Measurements from ENCODE around the gene MDM1. TPM values are rescaled to one million over a fixed set of nuclear protein-coding genes. Genes with fewer than 3 reads are reported as not detected.

The MDM1 gene
- total RNA-seq, 1 experiment from 2014 or later: 8.4 TPM

DNA sequence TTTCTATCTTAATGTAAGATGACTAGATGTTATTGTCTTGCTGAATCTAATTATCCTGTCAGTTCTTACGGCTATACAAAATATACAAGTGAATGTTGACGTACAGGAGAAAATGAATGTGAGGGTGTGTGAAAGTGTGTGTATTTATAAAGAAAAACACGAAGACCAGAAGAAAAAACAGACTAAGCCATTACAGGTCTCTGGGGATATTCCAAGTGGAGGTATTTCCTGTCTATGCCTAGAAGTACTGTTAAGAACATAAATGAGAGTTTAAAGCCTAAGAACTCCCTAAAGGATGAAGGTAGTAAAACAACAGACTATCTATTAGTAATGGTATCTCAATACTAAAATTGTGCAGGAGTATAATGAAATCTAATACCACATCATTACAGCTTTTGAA lies 7.6 kb downstream of the MDM1 start:
- DNase-seq (ENCODE audit: low spot score): no peak

DNA sequence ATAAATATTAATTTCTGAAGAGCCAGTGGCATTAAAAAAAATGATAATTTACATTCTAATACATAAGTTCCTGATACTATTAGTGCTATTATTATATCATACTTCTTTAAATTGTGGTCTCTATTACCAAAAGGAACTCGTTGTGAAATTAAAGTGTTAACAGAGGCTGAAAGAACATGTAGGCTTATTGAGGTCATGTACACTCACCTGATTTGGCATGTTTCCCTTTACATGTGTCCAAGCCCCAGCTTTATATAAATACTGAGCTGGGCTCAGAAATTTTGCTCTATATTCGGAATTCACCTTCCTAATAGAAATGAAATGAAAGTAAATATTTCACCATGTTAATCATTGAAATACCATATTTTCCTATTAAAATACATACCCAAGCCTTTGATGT lies 11.0 kb downstream of the MDM1 start:
- DNase-seq (ENCODE audit: low spot score): no peak

DNA sequence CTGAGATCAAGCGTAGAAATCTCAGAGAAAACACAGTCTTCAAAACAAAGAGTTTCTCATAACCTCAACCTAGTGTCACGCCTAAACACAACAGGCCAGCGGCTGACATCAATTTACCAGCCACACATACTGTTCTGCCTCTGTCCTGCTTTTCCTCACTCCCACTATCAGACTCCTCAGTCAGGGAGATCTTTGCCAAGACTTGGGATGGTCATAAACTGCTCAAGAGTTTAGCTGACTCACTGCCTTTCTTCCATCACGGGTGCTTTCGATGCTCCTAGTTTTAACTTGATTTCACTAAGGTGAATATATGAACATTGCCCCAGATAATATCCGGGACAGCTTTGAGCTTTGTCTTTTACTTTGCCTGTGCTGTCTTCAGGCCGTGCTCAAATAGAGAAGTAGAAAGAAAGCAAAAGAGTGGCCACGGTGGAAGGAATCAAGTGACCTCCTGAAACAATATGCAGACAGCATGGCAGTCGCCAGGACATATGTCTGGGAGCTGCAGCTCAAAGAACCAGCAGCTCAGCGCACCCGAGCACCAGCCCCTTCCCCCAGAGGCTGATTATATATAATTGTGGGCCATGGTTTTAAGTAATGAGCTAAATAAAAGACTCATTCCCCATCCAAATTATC lies 12.1 kb downstream of the MDM1 start:
- DNase-seq (ENCODE audit: low spot score): no peak

DNA sequence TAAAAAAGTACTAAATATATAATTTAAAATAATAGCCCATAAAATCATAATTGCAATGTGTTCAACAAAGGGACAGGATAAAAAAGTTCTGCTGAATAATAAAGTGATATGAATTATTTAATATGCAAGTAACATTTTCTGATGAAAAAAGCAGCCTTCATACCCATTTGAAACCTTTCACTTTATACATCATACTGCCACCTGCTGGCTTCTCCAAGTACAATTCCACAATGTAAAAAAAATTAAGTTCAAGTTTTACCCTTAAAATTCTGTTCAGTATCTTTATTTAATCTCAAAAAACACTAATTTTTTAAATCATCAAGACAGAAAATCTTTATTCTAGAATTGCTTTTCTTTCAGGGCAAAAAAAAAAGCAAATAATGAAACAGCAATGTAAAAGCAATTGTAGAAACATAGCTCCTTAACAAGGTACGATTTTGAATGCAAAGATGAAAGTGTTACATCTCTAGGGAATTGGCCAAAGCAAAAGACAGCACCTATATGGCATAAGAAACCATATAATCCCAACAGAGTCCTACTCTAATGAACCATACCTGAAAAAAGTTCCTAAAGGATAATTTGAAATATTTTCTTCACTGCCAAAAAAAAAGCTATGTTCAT lies 15.0 kb downstream of the MDM1 start:
- peak; percentile 27 for DNase-seq (ENCODE audit: low spot score)

DNA sequence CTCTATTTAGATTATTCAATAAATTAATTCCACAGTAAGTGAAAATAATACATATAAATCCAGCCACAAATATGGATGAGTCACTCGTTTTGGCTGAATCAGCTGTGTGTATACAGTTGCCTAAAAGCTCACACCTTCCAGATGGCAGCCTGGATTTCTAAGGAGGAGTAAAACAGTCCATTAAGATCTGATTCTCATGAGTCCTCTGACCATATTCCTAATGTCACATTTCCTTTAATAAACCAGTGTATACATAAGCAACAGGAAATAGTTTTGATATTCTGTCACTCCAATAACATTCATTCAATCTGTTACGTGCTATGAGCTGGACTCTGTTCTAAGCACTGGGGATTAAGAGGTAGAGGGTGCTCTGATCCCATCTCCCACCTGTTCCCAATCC lies 21.8 kb downstream of the MDM1 start:
- DNase-seq (ENCODE audit: low spot score): no peak

DNA sequence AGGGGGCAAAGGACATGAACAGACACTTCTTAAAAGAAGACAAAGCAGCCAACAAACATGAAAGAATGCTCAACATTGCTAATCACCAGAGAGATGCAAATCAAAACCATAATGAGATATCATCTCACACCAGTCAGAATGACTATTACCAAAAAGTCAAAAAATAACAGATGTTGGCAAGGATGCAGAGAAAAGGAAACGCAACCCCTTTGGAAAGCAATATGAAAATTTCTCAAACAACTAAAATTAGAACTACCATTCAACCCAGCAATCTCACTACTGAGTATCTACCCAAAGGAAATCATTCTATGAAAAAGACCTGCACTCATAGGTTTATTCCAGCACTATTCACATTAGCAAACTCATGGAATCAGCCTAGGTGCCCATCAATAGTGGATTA lies 25.6 kb downstream of the MDM1 start:
- DNase-seq (ENCODE audit: low spot score): no peak

DNA sequence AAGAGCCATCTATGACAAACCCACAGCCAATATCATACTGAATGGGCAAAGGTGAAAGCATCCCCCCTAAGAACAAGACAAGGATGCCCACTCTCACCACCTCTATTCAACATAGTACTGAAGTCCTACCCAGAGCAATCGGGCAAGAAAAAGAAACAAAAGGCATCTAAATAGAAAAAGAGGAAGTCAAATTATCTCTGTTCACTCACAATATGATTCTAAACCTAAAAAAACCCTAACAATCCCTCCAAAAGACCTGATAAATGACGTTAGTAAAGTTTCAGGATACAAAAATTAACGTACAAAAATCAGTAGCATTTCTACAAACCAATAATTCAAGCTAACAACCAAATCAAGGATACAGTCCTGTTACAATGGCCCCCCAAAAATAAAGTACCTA lies 26.9 kb downstream of the MDM1 start:
- DNase-seq (ENCODE audit: low spot score): no peak

DNA sequence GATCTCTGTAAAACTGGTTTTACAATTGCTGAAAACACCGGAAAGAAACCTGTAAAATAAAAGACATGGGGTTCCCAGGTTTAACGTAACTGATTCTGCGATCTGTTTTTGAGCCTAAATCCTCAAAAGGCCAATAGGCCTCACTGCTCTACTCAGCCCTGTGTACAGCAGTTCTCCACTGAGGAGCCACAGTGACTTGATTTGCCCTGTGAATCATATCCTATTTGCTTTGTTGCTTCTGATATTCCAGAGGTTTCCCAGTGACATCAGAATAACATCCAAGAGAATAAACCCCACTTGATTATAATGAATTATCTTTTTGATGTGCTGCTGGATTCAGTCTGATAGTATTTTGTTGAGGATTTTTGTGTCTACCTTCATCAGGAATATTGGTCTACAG lies 27.5 kb downstream of the MDM1 start:
- no peak for DNase-seq (ENCODE audit: low spot score)

DNA sequence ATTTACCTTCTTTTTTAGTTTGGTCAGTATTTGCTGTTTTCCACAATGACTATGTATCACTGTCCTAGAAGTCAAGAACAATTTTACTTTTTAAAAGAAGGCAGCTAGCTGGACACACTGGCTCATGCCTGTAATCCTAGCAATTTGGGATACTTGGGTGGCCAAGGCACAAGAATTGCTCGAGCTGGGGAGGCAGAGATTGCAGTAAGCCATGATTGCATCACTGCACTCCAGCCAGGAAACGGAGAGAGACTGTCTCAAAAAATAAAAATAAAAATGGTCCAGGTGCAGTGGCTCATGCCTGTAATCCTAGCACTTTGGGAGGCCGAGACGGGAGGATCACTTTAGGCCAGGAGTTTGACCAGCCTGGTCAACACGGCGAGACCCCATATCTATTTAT lies 28.3 kb downstream of the MDM1 start:
- no peak for DNase-seq (ENCODE audit: low spot score)

DNA sequence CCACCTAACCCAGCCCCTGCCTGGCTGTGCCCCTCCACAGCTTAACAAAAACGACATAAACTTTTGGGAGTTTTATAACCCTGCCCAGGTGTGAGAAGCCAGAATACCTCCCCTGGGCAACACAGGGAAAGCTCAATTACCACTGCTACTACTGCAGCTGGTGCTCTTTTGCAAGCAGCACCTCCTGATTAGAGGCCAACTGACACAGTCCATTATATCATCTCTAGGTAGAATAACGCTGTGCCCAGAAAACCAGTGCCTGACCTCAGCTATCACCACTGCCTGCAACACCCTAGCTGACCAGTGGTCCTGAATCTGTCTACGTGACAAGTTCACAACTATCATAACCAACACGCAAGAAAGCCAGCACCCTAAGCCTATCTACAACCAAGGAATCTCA lies 34.2 kb downstream of the MDM1 start:
- no peak for DNase-seq (ENCODE audit: low spot score)

DNA sequence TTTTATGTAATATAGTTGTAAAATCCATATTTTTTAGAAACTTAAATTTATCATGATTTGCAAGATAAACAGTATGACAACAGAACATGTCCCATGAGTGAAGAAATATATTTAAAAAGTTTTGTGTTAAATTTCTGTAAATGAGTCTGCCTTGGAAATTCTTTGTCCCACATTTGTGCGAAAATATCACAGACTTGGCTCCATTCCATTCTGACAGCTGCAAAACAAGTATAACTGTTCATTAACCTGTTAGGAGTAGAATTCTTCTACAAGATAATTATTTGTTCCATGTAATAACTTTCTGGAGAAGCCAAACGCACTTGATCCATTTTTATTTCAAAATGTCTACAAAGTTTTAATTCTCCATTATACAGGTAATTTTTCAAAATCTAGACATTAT lies 37.9 kb downstream of the MDM1 start:
- DNase-seq (ENCODE audit: low spot score): no peak

DNA sequence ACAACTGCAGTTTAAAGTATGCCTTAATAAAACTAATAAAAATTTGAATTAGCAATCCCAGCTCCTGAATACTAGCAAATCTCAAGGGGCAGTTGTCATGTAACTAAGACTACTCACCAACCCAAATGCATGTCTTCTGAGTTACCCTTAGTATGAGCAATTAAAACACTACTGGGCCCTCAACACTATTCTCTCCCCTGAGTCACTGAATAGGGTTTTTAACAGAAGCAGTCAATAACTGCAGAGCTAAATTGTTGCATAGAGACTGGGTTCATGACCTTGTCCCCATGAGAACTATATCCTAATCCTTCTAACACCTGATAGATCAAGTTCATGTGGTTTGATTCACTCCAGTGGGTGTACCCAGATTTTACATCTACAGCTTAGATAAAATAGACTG lies 38.8 kb downstream of the MDM1 start:
- no peak for DNase-seq (ENCODE audit: low spot score)

DNA sequence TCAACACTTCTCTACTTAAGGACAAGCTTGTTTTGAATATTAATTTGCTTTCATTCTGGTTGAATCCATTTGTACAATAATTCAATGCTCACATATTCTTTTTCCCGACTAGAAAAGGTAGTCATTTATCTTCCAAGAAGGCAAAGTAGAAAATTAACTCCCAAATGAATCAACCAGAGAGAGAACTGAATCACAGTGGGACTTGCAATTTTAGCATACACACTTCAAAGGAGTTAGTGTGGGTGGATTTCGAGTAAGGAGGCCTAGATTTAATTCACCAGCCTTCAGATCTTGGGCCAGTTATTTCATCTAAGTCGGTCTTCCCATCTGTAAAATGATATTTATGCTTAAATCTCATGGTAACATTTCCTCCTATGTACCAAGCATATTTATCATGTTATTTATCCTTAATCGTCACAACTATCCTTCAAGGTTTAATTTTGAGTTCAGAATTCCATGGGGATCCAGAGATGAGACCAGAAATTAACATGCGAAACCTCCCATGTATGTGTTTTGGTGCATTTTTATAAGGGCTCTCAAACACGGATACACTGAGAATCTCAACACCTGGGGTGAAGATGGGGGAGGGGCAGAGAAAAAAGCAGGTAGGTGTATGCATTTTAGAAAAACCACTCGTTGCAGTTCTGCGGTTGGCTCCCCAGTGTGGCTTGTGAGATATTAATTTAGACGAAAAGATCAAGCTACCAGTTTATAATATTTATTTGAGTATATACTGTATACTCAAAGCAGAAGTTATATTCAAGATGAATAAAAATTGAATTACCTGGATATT lies 39.8 kb downstream of the MDM1 start:
- no peak for DNase-seq (ENCODE audit: low spot score)

DNA sequence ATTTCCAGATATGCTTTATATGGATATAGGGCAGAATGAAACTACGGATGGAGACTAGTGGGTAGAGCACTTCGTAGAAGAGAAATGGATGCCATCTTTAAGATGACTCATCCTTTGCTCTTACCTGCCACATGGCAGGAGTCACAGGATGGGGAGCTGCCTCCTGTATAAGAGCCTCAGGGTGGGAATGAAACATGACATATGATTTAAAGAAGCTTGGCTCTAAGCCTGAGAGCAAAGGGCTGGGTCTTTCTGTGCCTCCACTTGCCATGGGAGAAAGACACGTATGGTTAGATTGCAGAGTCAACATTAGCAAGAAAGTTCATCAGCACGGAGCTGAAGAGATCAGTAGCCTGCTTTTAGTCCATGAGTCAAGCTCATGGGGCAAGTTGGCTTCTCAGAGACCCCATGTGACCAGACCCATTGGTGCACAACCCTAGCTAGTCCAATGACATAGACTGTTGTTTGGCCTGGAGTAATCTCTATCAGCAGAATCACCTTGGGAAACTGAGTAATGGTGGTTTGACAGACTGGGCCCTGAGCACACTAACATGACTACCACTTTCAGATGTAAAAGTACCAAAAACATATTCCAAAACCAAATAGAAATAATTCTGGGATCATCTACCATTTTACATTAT lies 40.6 kb downstream of the MDM1 start:
- no peak for DNase-seq (ENCODE audit: low spot score)

DNA sequence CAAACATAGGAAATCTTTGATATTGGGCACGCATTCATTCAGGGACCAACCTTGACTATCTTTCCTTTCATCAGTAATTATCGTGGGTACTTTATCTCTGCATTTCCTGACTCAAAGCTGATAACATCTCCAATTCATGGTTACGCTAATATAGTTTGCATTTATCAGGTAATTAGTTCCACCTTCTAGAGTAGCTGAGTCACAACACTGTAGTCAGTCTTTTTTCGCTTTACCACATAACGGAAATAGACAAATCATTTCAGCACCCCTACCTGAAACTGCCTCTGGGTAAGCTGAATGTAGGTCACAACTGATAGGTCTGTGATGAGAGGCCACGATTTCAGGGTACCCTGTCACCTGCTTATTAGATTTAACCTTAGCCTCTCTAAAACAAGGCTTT lies 42.0 kb downstream of the MDM1 start:
- DNase-seq (ENCODE audit: low spot score): no peak

DNA sequence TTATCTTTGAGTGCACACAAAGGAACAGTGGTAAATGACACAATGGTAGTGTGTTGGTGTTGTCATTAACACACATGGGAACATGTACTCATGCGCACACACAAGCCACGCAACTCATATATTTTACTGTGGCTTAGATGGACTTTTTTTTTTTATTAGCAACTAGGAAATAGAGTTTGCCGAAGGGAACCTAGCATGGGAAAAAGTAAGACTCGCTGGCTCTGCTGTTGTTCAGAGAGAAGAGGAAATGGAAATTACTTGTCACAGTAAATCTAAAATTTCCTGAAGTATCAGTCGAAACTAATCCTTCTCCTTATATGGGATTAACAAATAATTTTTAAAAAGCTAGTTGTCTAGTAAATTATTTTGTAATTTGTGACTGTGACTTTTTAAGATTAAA lies 45.1 kb downstream of the MDM1 start:
- DNase-seq (ENCODE audit: low spot score): no peak

DNA sequence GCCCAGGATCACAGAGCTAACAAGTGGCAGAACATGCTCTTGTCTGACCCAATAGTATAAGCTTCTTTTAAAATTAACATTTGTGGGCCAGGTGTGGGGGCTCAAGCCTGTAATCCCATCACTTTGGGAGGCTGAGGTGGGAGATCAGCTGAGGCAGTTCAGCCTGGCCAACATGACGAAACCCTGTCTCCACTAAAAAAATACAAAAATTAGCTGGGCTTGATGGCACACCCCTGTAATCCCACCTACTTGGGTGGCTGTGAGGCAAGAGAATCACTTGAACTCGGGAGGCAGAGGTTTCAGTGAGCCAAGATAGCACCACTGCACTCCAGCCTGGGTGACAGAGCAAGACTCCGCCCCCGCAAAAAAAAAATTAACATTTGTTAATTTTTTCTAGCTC lies 45.8 kb downstream of the MDM1 start:
- DNase-seq (ENCODE audit: low spot score): no peak

DNA sequence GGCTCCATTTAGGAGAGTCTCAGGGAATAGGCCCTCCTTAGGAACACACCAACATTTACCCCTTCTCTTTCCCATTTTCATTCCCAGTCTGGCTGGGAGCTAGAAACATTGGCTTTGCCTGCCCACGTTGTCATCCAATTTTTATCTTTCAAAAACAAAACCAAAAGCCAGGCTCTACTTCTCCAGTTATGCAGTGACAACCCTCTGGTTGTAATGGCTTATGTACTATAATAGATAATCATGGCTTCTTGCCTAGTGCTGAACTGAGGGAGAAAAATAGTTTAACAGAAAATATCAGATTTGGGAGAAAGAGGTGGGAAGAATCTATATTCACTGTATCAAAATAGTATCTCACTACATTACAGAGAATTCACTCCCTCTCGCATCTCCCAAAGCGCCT lies 46.6 kb downstream of the MDM1 start:
- no peak for DNase-seq (ENCODE audit: low spot score)

DNA sequence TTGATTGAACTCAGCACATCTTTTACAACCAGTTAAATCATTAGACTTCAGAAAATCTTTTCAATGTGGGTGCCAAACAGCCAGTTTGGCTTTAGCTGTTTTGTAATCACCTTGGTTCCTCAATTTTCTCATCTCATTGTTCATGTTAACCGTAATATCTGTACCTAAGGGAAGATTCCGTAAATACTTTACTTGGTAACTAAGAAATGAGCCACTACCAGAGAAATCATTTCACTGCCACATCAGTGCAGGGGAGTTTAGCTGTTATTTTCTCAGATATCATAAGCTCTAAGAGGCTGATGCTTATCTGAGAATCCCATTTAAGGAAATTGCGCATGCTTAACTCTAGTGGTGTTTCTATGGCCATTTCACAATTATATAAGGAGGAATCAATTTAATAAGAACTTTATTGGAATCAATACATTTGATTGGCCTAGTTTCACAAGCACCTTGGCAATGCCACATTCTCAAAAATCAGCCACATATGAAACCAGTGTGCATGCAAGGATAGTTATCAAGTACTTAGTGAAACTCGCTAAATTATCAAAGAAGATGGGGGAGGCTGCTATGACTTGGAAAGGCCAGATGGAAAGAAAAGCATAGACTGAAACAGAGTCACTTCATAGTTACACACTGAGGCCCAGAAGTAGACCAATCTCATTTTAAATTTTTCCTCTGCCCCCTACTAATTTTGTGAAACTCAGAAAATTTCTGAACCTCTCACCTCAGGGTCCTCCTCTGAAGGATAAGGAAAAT lies 50.7 kb downstream of the MDM1 start:
- no peak for DNase-seq (ENCODE audit: low spot score)

DNA sequence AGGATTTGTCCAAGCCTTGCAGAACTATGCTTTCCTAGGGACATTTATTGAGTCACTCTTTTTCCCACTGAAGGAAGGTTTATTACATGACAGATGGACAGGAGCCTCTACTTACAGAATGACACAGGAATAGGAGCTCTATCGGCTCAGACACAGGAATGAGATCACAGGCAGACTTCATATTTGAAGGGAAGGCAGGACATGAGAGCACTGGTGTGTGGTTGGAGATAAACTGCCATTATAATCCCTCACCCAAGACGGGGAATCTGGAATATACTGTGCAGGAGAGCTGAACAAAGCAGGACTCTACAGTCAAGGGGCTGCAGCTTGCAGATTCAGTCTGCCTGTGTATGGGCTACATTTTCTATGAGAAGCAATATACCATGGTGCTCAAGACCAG lies 51.9 kb downstream of the MDM1 start:
- no peak for DNase-seq (ENCODE audit: low spot score)

DNA sequence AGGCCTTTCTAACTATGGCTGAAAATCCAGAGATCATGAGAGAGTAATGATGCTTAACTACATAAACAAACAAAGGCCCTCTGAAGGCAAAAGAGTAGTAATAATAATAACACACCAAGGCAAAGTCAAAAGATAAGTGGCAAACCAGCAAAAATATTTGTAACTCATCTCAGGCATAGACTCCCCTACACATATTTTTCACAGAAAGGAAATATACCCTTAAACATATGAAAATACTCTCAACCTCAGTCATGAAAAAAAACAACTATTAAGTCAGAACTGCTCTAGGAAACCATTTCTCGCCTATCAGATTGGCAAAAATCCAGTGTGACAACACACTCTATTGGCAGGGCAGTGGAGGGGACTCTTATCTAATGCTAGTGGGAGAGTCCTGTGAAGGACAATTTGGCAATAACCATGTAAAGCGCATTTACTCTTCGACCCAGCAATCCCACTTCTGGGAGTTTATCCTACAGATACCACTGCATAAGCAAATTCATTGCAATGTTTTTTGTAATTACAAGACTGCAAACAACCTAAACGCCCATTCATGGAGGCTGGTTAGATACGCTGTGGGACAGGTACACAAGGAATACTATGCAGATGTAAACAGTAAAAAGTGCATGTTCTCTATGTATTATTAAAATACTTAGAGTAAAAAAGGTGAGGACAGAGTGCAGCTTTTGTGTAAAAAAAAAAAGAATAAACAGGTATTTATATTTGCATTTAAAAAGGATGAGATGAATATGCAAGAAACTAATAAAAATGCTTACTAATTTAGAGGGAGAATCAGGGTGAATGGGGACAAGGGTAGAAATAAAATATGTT lies 52.7 kb downstream of the MDM1 start:
- no peak for DNase-seq (ENCODE audit: low spot score)
